Liver (tissue), 3 donors: ENCODE measurements around the gene PTPRN2.
"Not testable (repeated sequence)": the region's sequence is repeated elsewhere in the genome, so short reads cannot be mapped to it uniquely, and the experiment has no call there.

Experiments used
- EGR1 ChIP-seq, 2 donors: IDR thresholded peaks; 2 replicates each; pipeline ENCODE4 v1.6.1; 2016 to 2018; ENCODE audit warnings: antibody characterized with exemption in 2 of 2, low read depth in 2 of 2
- TAF1 ChIP-seq: conservative IDR thresholded peaks from 2 replicates; pipeline ENCODE4 v1.6.1; 2016; ENCODE audit warnings: antibody characterized with exemption, mild to moderate bottlenecking
- TF ChIP-seq, protein P1 (sequence below): fragments of 150-350 bp; IDR thresholded peaks from 2 replicates; pipeline ENCODE4 v1.5.1; 2017; ENCODE audit warnings: improper control_type of control experiment, low read depth, low read length; ENCODE audit not compliant: missing input control
- TF ChIP-seq, protein P2 (sequence below): IDR thresholded peaks from 2 replicates; pipeline ENCODE4 v1.6.1; 2016; ENCODE audit warnings: antibody characterized with exemption
- donor health status: healthy.
- donor health status: healthy.

DNA sequence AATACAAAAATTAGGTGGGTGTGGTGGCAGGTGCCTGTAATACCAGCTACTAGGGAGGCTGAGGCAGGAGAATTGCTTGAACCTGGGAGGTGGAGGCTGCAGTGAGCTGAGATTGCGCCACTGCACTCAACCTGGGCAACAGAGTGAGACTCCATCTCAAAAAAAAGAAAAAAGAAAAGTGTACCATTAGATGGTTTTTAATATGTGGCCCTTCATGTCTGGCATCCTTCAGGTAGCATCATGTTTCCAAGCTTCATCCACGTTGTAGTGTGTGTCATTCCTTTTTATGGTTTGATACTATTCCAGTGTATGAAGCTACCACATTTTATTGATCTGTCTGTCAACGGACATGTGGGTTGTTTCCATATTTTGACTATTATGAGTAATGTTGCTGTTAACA is 1097.8 kb downstream of the PTPRN2 start:
- TF ChIP-seq EGR1 (IDR thresholded peaks at IDR 0.05; ENCODE audit: low read depth in 2 of 2); TAF1: not testable (repeated sequence)
- TF ChIP-seq, protein P1, sequence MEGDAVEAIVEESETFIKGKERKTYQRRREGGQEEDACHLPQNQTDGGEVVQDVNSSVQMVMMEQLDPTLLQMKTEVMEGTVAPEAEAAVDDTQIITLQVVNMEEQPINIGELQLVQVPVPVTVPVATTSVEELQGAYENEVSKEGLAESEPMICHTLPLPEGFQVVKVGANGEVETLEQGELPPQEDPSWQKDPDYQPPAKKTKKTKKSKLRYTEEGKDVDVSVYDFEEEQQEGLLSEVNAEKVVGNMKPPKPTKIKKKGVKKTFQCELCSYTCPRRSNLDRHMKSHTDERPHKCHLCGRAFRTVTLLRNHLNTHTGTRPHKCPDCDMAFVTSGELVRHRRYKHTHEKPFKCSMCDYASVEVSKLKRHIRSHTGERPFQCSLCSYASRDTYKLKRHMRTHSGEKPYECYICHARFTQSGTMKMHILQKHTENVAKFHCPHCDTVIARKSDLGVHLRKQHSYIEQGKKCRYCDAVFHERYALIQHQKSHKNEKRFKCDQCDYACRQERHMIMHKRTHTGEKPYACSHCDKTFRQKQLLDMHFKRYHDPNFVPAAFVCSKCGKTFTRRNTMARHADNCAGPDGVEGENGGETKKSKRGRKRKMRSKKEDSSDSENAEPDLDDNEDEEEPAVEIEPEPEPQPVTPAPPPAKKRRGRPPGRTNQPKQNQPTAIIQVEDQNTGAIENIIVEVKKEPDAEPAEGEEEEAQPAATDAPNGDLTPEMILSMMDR, result not testable (repeated sequence)
- TF ChIP-seq, protein P2, sequence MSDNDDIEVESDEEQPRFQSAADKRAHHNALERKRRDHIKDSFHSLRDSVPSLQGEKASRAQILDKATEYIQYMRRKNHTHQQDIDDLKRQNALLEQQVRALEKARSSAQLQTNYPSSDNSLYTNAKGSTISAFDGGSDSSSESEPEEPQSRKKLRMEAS, result not testable (repeated sequence)
